IPS-18c (cell line): ENCODE measurements around the gene WFIKKN2.
A peak's percentile ranks its signal among the peaks of the same experiment; 100 is the strongest.
"Not testable (repeated sequence)": the region's sequence is repeated elsewhere in the genome, so short reads cannot be mapped to it uniquely, and the experiment has no call there.

Source experiments
- H3K4me3 ChIP-seq: 2 replicates; pipeline ENCODE4 v1.7.0; 2013; ENCODE audit warnings: low read depth, mild to moderate bottlenecking, low read length, moderate library complexity; ENCODE audit not compliant: insufficient read depth
- H3K9me3 ChIP-seq: one replicate; pipeline ENCODE4 v1.6.1; 2013; ENCODE audit warnings: mild to moderate bottlenecking, low read length, moderate library complexity; ENCODE audit not compliant: control insufficient read depth, insufficient read depth

WFIKKN2 gene

DNA sequence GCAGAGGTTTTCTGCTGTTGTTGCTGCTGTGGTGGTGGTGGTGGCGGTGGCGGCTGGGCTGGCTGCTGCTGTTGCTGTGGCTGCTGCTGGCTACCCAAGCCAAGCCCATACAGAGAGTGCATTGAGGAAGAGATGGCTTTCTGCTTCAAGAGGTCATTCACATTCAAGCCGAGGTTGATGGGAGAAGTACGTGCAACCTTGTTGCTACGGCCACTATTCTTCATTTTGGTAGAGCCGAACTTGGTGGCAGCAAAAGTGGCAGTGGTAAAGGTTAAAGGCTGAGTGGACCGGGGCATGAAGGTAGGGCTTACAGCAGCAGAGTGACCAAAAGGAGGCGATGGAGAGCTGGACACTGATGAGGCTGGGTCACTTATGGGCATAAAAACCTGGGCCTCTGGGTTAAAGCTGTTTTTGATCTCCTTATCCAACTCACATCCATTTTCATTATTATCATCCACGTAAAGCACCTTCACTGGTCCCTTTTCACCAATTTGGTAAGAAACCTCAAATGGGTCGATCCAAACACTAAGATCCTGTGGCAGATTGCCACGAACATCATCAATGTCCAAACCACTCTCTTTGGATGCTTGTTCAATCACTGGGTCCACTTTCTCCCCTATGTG is 27.9 kb downstream of the WFIKKN2 start:
- Histone ChIP-seq H3K4me3 (no peak overlapping the region), H3K9me3 (no peaks in the 10 kb centered on the region)

DNA sequence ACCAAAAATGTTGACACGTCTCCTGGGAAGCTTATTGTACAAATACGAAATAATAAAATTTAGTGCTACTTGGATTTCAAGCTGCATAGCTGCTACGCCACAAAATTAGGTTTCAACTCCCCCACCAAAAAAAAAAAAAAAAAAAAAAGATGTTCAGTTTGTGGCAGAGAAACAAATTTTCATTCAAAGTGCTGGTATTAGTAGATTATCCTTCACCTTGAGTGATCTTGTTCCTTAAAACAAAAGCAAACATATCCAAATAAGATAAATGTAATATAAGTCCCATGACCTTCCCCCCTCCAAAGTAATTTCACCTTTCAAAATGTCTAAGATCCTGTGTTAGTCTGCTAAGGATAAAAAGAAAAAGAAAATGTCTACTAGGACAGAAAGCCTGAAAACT is 28.5 kb downstream of the WFIKKN2 start:
- no peak overlapping the region for H3K4me3 ChIP-seq
- H3K9me3 ChIP-seq, result no peaks in the 10 kb centered on the region

DNA sequence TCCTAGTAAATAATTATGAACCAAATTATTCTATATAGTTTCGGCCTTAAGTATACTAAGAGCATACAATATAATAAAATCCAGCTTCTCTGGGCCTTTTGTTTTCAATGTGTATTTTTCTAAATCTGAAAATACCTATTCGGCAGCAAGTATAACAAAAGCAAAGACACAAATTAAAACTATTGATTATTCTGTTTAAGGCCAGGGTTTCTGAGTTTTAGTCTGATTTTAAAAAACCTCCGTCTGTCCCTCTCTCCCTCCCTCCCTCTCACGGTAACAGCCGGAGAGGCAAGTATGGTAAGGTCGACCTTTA is 29.3 kb downstream of the WFIKKN2 start:
- no peaks in the 10 kb centered on the region for H3K9me3 ChIP-seq
- peak overlapping the region; percentile 86 for H3K4me3 ChIP-seq

DNA sequence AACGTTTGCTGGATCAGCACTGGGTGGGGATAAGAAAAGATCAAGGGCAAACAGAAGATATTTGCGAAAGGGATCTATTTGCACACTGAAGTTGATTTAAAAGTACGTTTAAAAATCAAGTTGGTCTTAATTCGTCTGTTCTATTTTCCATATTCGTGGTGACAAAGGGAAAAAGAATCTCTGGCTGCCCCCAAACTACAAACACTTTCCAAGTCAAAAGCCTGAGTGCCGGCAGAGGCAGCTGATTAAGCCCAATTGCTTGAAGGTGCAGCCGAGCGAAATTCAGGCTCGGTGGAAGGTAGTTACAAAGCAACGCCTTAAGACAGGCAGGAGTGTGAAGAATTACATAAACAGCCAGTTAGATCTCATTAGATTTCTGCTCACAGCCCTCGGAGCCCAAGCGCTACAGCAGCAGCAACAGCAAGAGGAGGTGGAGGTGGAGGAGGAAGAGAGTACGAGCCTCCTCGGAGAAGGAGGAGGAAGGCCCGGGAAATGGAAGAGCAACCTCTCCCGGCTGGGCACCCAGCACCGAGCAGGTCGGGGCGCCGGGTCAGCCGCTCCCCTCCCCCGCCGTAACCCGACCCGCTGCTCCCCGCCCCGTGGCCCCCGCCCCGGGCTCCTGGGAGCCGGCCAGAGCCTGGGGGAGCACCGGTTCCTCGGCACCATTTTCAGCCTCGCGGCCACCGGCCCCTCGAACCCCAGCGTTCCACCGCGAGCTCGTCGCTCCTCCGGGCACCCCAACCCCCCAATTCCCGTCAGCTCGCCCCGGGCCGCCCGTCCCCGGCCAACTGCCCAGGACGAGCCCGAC is 29.9 kb downstream of the WFIKKN2 start:
- Histone ChIP-seq H3K9me3 (no peaks in the 10 kb centered on the region), H3K4me3 (peak overlapping the region; percentile 86)

DNA sequence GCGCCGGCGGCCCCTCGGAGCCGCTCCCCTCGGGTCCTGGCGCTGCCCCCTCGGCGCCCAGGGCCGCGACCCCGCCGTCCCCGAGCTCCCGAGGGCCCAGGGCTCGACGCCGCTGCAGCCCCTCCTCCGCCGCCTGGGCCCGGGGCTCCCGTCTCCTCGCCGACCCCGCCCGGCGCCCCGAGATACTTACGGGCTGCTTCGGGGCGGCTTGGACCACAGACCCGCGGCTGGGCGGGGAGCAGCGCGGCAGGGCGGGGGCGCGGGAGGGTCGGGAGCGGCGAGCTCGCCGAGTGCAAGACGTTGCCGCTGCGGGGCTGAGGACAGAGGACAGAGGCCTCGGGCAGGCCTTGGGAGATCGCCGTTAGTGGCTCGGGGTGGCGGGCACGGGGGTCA is 30.5 kb downstream of the WFIKKN2 start:
- no peaks in the 10 kb centered on the region for H3K9me3 ChIP-seq
- H3K4me3 ChIP-seq, result peak overlapping the region; percentile 86

DNA sequence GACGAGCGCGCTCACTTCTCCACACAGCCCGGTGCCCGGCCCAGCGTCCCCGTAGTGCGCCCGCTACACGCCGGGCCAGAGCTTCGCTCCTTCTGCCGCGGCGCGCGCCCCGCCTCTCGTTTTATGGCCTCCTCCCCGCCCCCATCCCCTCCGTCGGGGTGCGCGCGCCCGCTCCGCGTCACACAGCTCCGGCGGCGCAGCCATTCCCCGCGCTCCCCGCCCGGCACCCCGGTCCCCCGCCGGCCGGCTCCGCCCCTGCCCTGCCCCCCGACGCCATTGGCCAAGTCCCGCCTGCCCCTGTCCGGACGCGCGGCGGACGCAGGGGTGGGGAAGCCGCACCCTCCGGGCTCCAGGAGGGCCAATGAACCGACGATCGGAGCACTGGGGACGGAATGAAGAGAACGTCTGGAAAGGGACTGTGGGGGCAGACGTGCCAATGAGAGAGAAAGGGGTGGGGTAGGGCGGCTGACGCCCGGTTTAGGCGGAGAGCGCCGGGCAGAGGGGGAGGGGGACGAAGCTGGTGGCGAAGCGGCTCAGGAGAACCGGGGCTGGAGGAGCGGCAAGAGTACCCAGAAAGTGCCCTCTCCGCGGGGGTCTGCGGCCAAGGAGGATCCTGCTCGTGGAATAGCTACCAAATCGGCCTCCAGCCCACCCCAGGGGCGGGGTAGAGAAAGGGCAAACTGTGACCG is 31.0 kb downstream of the WFIKKN2 start, which contains the start of gene TOB1:
TOB1 (minus strand) TSS at position 94 of the 689 bp plus-strand sequence. CDS start 2,337 bp downstream, outside the sequence.
- H3K9me3 ChIP-seq, result no peaks in the 10 kb centered on the region
- H3K4me3 ChIP-seq, result peak within 1 kb of the TSS; percentile 86

DNA sequence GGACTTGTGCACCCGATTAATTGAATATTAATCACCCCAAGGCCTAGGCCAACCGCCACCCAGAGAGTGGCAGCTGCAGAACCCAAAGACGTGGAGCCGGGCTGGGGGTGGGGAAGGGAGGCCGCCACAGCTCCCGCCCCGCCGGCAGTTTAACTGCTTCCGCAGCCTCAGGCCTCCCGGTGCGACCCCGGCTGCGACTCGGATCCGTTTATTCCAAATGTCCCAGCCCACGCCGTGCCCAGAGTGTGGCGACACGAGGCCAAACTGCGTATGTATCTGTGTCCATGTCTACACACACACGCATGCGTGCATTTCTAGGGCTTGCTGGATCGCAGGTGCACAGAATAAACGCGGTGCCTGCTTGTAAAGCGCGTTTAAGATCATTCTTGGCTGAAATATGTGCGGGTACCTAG is 31.6 kb downstream of the WFIKKN2 start:
- Histone ChIP-seq H3K9me3 (no peaks in the 10 kb centered on the region), H3K4me3 (peak overlapping the region; percentile 85)

DNA sequence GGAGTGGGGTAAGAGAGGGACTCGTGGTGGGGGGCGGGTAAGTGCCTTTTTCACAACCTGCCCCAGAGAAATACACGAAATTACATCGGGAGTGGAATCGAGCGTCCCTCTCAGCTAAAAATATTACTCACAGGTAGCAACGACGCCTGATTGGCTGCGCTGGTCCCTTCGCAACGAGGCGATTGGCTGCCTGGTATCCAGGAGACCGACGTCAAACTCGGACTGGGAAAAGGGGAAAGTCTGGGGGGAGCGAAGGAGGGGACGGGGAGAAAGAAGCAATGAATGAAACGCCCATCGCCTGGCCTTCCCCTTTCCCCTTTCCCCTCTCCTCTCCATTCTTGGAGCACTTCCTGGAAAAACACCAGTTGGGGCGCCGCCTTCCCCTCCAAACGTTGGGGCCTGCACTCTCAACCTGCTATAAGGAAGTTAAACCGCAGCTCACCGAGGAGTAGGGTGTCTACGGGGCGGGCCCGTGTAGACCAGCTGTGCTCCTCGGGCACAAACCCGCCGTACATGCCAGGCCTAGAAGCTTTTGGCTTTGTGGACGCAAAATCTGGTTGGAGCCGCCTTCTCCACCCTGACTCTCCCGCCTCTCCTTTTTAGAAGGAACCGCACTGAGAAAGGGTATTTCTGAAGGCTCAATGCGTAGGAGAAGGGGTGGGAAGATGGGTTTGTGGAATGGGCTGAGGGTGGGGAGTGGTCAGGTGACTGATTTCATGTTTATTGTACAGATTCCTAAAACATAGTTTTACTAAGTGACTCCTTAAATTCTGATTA is 32.2 kb downstream of the WFIKKN2 start:
- no peaks in the 10 kb centered on the region for H3K9me3 ChIP-seq
- H3K4me3 ChIP-seq, result peak overlapping the region; percentile 85

DNA sequence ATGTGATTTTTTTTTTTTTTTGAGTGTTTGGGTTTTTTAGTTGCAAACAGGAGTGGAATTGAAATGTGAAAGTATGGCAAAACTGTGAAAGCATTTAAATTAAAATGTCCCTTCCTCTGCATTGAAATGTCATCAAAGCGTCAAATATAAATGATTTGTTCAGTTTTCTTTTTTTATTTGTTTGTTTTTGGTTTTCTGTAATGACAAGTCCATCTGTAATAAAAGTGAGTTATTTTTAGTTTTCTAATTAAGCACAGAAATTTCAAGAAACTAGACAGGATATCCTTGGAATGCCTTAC is 32.7 kb downstream of the WFIKKN2 start:
- Histone ChIP-seq H3K9me3 (no peaks in the 10 kb centered on the region), H3K4me3 (peak overlapping the region; percentile 85; the same call in 1 of the 2 replicates)

DNA sequence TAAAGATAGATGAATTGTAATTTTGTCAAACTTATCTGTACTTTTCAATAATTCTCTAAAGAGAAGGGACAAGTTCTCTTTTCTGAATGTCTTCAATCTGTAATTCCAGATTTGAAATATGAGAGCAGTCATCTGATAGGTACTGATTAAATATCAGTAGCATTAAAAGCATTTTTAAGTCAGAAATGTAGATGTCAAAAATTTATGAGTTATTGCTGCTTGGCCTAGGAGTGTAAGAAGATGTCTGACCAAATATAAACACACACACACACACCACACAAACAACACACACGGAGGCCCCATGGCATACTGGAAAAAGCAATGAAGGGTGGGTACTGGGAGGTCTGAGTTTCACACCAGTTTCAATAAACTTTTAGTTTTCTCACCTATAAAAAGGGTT is 33.2 kb downstream of the WFIKKN2 start:
- H3K4me3 ChIP-seq, result no peak overlapping the region

DNA sequence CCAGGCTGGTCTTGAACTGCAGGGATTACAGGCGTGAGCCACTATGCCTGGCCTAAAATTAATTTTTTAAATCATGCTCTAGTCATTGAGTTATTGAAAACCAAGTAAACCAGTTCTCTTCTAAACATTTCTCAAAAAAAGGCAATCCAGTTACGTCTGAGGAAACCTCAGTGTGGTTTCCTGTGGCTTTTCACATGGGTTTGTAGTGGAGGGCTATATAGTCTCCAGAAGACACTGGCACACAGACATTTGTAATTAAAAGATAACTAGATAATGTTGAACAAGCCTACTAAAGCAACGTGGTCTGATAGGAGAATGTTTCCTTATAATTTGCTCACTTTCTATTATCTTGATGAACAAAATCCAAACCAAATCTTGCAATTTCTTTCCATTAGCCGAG is 36.0 kb downstream of the WFIKKN2 start:
- H3K4me3 ChIP-seq, result no peak overlapping the region

More for the DNA sequence above, 33.2 kb downstream of the WFIKKN2 start:
- no peaks in the 10 kb centered on the region for H3K9me3 ChIP-seq

DNA sequence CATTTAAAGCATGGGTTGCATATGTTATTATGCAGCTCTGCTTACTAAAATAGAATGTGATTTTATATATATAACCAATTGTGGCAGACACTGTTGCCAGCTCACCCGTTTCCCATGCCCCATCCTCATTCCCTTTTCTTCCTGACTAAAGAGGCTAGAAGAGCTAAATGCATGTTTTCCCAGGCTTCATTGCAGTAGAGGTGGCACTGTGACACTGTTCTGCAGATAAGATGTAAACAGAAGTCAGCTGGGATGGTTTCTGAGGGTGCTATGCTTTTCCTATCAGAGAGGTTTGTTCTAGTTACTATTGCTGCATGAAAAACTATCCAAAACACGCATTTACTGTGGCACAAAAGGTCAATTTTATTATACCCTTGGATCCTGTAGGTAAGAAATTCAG is 36.5 kb downstream of the WFIKKN2 start:
- H3K9me3 ChIP-seq, result no peaks in the 10 kb centered on the region
- no peak overlapping the region for H3K4me3 ChIP-seq

More for the DNA sequence above, 36.0 kb downstream of the WFIKKN2 start:
- no peaks in the 10 kb centered on the region for H3K9me3 ChIP-seq

DNA sequence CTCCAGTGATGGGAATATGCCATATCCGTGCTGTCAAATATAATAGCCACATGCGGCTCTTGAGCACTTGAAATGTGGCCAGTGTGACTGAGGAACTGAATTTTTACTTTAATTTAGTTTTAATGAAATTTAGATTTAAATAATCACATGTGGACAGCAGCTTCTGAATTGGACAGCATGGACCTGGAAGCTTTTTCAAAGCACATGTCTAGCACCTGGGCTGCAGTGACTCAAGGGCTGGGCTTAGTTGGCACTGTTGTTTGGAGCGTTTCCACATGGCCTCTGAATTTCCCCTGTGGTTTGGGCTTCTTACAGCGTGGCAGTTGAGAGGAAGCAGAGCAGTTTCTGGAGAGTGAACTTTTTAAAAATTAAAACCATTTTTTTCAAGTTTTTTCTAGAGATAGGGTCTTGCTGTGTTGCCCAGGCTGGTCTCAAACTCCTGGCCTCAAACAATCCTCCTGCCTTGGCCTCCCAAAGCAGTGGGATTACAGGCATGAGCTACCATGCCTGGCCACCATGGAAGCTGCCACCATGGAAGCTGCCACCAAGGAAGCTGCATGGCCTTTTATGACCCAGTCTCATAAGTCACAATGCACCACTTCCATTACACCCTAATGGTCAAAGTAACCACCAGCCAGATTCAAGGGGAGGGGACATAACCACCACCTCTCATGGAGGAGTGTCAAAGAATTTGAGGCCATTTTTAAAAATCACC is 37.5 kb downstream of the WFIKKN2 start:
- Histone ChIP-seq H3K4me3 (no peak overlapping the region), H3K9me3 (no peaks in the 10 kb centered on the region)

DNA sequence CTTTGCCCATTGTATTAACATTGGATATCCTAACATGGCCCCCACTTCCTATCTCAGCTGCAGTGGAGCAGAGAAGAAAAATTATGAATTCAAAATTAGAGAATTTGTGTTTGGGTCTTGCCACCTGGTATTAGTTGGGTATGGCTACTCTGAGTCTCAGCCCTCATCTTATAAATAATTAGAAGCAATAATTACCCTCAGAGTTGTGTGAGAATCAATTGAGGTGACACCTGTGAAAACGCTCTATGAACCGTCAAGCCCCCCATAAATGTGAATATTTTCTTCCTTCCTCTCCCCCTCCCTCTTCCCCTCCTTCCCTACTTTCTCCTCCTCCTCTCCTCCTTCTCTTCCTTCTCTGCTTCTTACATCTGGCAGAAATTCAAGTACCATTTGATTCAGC is 39.7 kb downstream of the WFIKKN2 start:
- H3K4me3 ChIP-seq, result no peak overlapping the region
- no peaks in the 10 kb centered on the region for H3K9me3 ChIP-seq

DNA sequence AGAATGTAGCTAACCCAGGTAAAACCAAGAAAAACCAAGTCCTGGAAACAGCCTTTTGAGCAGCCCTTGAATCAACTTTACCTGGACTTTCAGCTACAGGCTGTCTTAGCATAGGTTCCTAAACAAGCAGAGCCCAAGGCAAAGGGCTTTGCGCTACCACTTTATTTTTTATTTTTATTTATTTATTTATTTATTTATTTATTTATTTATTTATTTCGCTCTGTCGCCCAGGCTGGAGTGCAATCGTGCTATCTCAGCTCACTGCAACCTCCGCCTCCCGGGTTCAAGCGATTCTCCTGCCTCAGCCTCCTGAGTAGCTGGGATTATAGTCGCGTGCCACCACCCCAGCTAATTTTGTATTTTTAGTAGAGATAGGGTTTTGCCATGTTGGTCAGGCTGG is 41.7 kb downstream of the WFIKKN2 start:
- not testable (repeated sequence) for H3K4me3 ChIP-seq, H3K9me3 ChIP-seq

DNA sequence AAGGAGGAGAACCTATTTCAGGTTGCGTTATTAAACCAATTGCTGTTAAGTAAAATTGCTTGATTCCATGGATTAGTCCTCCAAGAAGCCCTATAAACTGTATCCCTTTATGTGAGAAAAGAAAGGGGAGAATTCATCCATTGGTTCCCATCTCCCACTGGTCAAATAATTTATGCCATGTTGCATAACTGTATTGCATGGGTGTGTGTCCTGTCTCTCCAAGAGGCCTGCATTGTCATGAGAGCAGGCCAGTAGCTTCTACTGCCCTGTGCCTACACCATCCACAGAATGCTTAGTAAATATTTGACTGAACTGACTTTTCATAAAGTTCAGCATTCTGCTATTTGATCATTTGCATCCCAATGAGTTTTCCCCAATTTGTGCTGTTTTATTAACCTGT is 42.5 kb downstream of the WFIKKN2 start:
- Histone ChIP-seq H3K4me3 (no peak overlapping the region), H3K9me3 (no peaks in the 10 kb centered on the region)

DNA sequence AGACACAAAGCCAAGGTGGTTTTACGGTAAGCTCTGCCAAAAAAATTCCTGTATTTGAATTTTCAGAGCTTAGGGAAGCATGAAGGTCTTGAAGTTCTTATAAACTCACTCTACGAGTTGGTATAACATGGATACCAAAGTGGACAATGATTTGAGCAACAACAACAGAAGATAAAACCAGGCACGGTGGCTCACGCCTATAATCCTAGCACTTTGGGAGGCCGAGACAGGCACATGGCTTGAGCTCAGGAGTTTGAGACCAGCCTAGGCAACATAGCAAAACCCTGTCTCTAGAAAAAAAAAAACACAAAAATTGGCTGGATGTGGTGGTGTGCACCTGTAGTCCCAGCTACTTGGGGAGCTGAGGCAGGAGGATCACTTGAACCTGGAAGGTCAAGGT is 43.7 kb downstream of the WFIKKN2 start:
- no peak overlapping the region for H3K4me3 ChIP-seq

More for the DNA sequence above, 43.7 kb downstream of the WFIKKN2 start:
- no peaks in the 10 kb centered on the region for H3K9me3 ChIP-seq
